Sigmoid colon (tissue), 7 donors: ENCODE data around the gene MEIOSIN. TPM values are rescaled to one million over a fixed set of nuclear protein-coding genes. Genes with fewer than 3 reads are reported as not detected.

Source experiments
- DNase-seq: peaks from one replicate; pipeline ENCODE4 v3.0.0-alpha.2; 2019
- H3K27ac ChIP-seq, 4 donors: fragments of 200-600 bp; sonication (generic); one replicate each; pipeline ENCODE4 v1.5.1; 2016 to 2019; ENCODE audit warnings: mild to moderate bottlenecking in 1 of 4
- H3K27me3 ChIP-seq, 3 donors: fragments of 200-600 bp; sonication (generic); one replicate each; pipeline ENCODE4 v1.5.1; 2019; ENCODE audit warnings: mild to moderate bottlenecking in 1 of 3
- H3K36me3 ChIP-seq, 4 donors: fragments of 200-600 bp; sonication (generic); one replicate each; pipeline ENCODE4 v1.5.1; 2016 to 2019
- H3K4me1 ChIP-seq, 4 donors: fragments of 200-600 bp; sonication (generic); one replicate each; pipeline ENCODE4 v1.5.1; 2017 to 2019
- H3K4me3 ChIP-seq, 4 donors: fragments of 200-600 bp; sonication (generic); one replicate each; pipeline ENCODE4 v1.5.1; 2017 to 2019; ENCODE audit warnings: mild to moderate bottlenecking in 2 of 4, moderate library complexity in 1 of 4
- H3K9me3 ChIP-seq, 4 donors: fragments of 200-600 bp in 3 of 4; sonication (generic) in 3 of 4; one replicate each; pipeline versions ENCODE4 v1.5.1 to v1.6.1; 2013 to 2019
- CTCF ChIP-seq, 4 experiments: fragments of 450-650 bp in 3 of 4; fragments of 200-600 bp in 1 of 4; IDR thresholded peaks; one replicate each; pipeline ENCODE4 v1.5.1; 2016 to 2019; ENCODE audit warnings: antibody characterized with exemption in 4 of 4, mild to moderate bottlenecking in 3 of 4, moderate library complexity in 2 of 4
- EP300 ChIP-seq, 4 donors: sonication (generic); formaldehyde crosslinking; IDR thresholded peaks; one replicate each; pipeline ENCODE4 v1.6.1; 2017; ENCODE audit warnings: antibody characterized with exemption in 4 of 4
- POLR2A ChIP-seq, 2 donors: fragments of 450-650 bp; IDR thresholded peaks; one replicate each; pipeline ENCODE4 v1.6.1; 2016; ENCODE audit warnings: antibody characterized with exemption in 2 of 2, mild to moderate bottlenecking in 2 of 2, moderate library complexity in 2 of 2
- POLR2AphosphoS5 ChIP-seq, 4 donors: sonication (generic); formaldehyde crosslinking; IDR thresholded peaks; one replicate each; pipeline ENCODE4 v1.6.1; 2017; ENCODE audit warnings: antibody characterized with exemption in 4 of 4
- WGBS, 2 donors: extraction: QIAGEN DNeasy Blood & Tissue Kit; methylation state at CpG; one replicate each; pipeline ENCODE4 v1.1.7; 2013; 5-methylcytosine and 5-hydroxymethylcytosine counted together
- intact Hi-C: fragments of 100-400 bp; cut with DNase I; formaldehyde crosslinking; loops from one replicate; pipeline ENCODE4 v1.15.1; 2023
- polyA plus RNA-seq, 3 donors: library from polyadenylated mRNA; stranded (reverse); fragments of 200-250 nt; gene quantifications; one replicate each; pipeline ENCODE4 v1.2.3, GENCODE V29; 2013
- total RNA-seq, 4 donors: library from RNA; depleted of rRNA; stranded (reverse); fragments of >200 nt; gene quantifications; one replicate each; pipeline ENCODE4 v1.1.0, GENCODE V29; 2016
- donor health status: healthy with polysubstance abuse.
- donor health status: Bipolar disorder and iron deficiency.
- donor health status: healthy.

The MEIOSIN gene
- total and polyA plus RNA-seq, 7 donors: not detected

DNA sequence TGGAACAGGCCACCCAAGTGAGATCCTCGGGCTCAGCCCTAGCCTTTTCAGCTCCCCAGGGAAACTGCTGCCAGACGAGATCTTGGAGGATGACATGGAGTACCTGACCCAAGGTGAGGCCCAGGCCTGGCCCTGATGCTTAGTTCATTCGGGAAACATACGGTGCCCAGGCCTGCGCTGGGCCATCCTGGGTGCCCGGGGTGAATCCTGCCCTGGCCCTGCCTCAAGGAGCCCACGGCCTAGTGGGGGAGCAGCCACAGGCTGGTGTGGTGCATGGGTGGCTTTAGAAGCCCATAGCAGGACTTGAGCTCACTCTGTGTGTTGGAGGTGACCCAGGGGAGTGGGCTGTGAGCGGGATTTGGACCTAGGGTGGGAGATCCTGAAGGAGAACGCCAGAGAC, 25.7 kb downstream of the MEIOSIN start:
- no peak for DNase-seq
- TF ChIP-seq POLR2AphosphoS5 (IDR thresholded peaks at IDR 0.05) (no peak), CTCF (IDR thresholded peaks at IDR 0.05) (no peak), EP300 (IDR thresholded peaks at IDR 0.05) (no peak), POLR2A (IDR thresholded peaks at IDR 0.05) (no peak)
- 86 to 89% methylated on average over 9 of the region's 9 CpGs for WGBS, 2 donors
- no peaks in the 10 kb centered on the region for H3K27me3 ChIP-seq
- no peak overlapping the region for H3K27ac ChIP-seq
- no peaks in the 10 kb centered on the region for H3K36me3 ChIP-seq
- peaks cover 0 to 9% (median 6%) of the 10 kb centered on the region in 4 donors for H3K4me1 ChIP-seq
- H3K4me3 ChIP-seq: no peak overlapping the region
- intact Hi-C loops: no loop called here
- no peaks in the 10 kb centered on the region for H3K9me3 ChIP-seq

- intact Hi-C loops: no loop called here
- Histone ChIP-seq H3K27me3 (no peaks in the 10 kb centered on the region), H3K4me1 (peaks cover 0 to 37% (median 34%) of the 10 kb centered on the region in 4 donors), H3K36me3 (no peaks in the 10 kb centered on the region), H3K4me3 (no peak overlapping the region), H3K9me3 (no peaks in the 10 kb centered on the region), H3K27ac (no peak overlapping the region)
- TF ChIP-seq EP300 (IDR thresholded peaks at IDR 0.05): no peak
- TF ChIP-seq POLR2A (IDR thresholded peaks at IDR 0.05): no peak
- no peak for TF ChIP-seq POLR2AphosphoS5 (IDR thresholded peaks at IDR 0.05)
- TF ChIP-seq CTCF (IDR thresholded peaks at IDR 0.05): no peak
- DNase-seq: peak; percentile 65
- WGBS, 2 donors: 84 to 86% methylated on average over 17 of the region's 17 CpGs
These were observed 28.5 kb downstream of the MEIOSIN start for GRCh38 chr19:45761714-45762113.

DNA sequence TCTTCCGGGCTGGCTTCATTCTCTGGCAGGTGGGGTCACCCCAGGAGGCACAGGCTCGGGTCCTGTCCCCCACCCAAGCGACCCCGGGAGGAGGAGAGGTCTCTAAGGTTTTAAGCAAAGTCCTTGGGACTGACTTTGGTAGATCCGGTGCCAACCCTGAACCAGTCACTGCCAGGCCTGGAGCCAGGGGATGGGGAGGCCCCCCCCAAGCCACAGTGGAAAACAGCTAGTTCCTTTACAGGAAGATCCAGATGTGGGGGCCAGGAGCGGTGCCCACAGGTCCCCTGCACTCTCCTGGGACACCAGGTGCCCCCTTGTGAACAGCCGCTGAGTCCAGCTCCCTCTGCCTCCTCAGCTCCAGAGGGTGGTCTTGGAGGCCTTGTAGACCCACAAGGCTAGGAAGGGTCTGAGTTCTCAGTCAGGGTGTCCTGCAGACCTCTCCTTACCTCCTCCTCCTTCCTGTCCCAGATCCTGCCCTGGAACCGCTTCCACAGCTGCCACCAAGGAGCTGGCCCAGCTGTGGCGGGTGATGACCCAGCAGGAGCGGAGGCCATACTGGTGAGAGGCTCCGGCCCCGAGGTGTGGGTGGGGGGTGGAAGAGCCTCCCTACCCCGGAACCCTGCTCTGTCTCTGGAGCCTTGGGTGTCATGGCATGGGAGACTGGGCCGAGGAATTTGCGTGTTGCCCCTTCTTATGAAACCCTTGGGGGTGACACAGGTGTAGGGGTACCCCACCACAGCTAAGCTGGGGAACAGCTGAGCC, 29.8 kb downstream of the MEIOSIN start:
- TF ChIP-seq POLR2A (IDR thresholded peaks at IDR 0.05): no peak
- no peak for TF ChIP-seq CTCF (IDR thresholded peaks at IDR 0.05)
- TF ChIP-seq EP300 (IDR thresholded peaks at IDR 0.05): no peak
- no peak for TF ChIP-seq POLR2AphosphoS5 (IDR thresholded peaks at IDR 0.05)
- intact Hi-C loops: no loop called here
- Histone ChIP-seq H3K27me3 (no peaks in the 10 kb centered on the region), H3K4me3 (no peak overlapping the region), H3K9me3 (no peaks in the 10 kb centered on the region), H3K27ac (peak overlapping the region; percentile 89 to 99 (median 98)), H3K4me1 (peaks cover 3 to 47% (median 39%) of the 10 kb centered on the region in 4 donors), H3K36me3 (no peaks in the 10 kb centered on the region)
- WGBS, 2 donors: 88 to 92% methylated on average over 15 of the region's 15 CpGs
- peak; percentile 64 for DNase-seq

DNA sequence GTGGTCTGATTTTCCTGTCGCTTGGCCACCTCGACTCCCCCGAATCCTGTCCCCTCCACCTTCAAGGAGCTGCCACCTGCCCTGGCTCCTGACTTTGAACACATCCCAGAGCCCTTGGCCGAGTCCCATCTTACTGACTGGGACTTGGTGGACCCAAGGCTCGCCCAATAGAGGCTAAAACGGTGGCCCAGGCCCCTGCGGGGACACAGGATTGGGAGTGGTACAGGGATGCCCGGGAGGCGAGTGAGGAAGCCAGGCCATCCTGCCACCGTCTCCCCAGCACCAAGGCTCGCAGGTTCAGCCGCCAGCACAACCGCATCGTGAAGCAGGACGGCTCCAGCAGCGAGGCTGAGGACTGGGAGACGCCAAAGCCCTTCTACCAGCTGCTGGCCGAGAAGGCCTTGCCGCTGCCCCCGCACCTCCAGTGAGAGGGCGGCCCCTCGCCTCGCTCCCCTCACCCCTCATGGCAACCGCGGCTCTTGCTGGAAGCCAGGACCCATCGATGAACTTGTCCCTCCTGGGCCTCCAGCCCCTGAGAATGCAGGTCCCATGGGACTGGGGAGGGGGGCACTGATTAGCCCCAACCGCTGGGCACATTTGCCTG, 30.6 kb downstream of the MEIOSIN start:
- Histone ChIP-seq H3K4me3 (peak overlapping the region in 2 of 4 donors; percentile 14 to 27), H3K4me1 (peaks cover 3 to 47% (median 39%) of the 10 kb centered on the region in 4 donors), H3K27ac (peak overlapping the region; percentile 89 to 99 (median 98)), H3K9me3 (no peaks in the 10 kb centered on the region), H3K36me3 (no peaks in the 10 kb centered on the region), H3K27me3 (no peaks in the 10 kb centered on the region)
- peak; percentile 70 for DNase-seq
- 65 to 66% methylated on average over 27 of the region's 27 CpGs for WGBS, 2 donors
- intact Hi-C loops: no loop called here
- TF ChIP-seq POLR2AphosphoS5 (IDR thresholded peaks at IDR 0.05) (peak in 2 of 4 donors; percentile 24 to 28), EP300 (IDR thresholded peaks at IDR 0.05) (no peak), POLR2A (IDR thresholded peaks at IDR 0.05) (no peak)

GRCh38 chr19:45764475-45764874, 31.2 kb downstream of the MEIOSIN start:
- peak; percentile 65 for DNase-seq
- TF ChIP-seq CTCF (IDR thresholded peaks at IDR 0.05) (no peak), POLR2A (IDR thresholded peaks at IDR 0.05) (no peak), POLR2AphosphoS5 (IDR thresholded peaks at IDR 0.05) (no peak), EP300 (IDR thresholded peaks at IDR 0.05) (no peak)
- Histone ChIP-seq H3K9me3 (no peaks in the 10 kb centered on the region), H3K36me3 (no peaks in the 10 kb centered on the region), H3K4me3 (peak overlapping the region in 2 of 4 donors; percentile 14 to 27), H3K27me3 (no peaks in the 10 kb centered on the region), H3K27ac (peak overlapping the region; percentile 89 to 99 (median 98)), H3K4me1 (peaks cover 3 to 48% (median 39%) of the 10 kb centered on the region in 4 donors)
- intact Hi-C loops: no loop called here
- WGBS, 2 donors: 66 to 71% methylated on average over 6 of the region's 6 CpGs
